Aorta (tissue), 5 donors: ENCODE measurements around the gene GATC. TPM values are rescaled to one million over a fixed set of nuclear protein-coding genes. Genes with fewer than 3 reads are reported as not detected.
"Not testable (repeated sequence)": the region's sequence is repeated elsewhere in the genome, so short reads cannot be mapped to it uniquely, and the experiment has no call there.

Experiments used
- ATAC-seq: fragments of 200-7000 bp; cut with Tn5 transposase; one replicate; pipeline ENCODE4 v1.9.1; 2022; ENCODE audit warnings: moderate library complexity; ENCODE audit not compliant: low FRiP score
- DNase-seq, 2 donors: peaks; one replicate each; pipeline ENCODE4 v3.0.0-alpha.2; 2020
- H3K27ac ChIP-seq, 2 donors: one replicate each; pipeline ENCODE4 v1.5.1; 2013; ENCODE audit warnings: low read length in 2 of 2, mild to moderate bottlenecking in 2 of 2, moderate library complexity in 2 of 2, control low read depth in 1 of 2, inconsistent platforms in 1 of 2, low read depth in 1 of 2
- H3K27me3 ChIP-seq, 2 donors: one replicate each; pipeline ENCODE4 v1.6.1; 2013; ENCODE audit warnings: control low read depth in 1 of 2, low read length in 1 of 2, mild to moderate bottlenecking in 1 of 2, moderate library complexity in 1 of 2; ENCODE audit not compliant: insufficient read depth in 2 of 2, control insufficient read depth in 1 of 2
- H3K36me3 ChIP-seq, 2 donors: one replicate each; pipeline ENCODE4 v1.6.1; 2013; ENCODE audit warnings: control low read depth in 1 of 2, low read length in 1 of 2, mild to moderate bottlenecking in 1 of 2; ENCODE audit not compliant: insufficient read depth in 2 of 2, control insufficient read depth in 1 of 2
- H3K4me1 ChIP-seq, 2 donors: one replicate each; pipeline ENCODE4 v1.6.1; 2013; ENCODE audit warnings: low read length in 2 of 2, control low read depth in 1 of 2, mild to moderate bottlenecking in 1 of 2, moderate library complexity in 1 of 2; ENCODE audit not compliant: insufficient read depth in 2 of 2, control insufficient read depth in 1 of 2
- H3K4me3 ChIP-seq, 2 donors: one replicate each; pipeline ENCODE4 v1.5.1; 2013; ENCODE audit warnings: low read length in 2 of 2, control low read depth in 1 of 2, mild to moderate bottlenecking in 1 of 2
- H3K9me3 ChIP-seq: one replicate; pipeline ENCODE4 v1.6.1; 2013; ENCODE audit warnings: mild to moderate bottlenecking, low read length; ENCODE audit not compliant: control insufficient read depth
- WGBS, 2 donors: extraction: QIAGEN DNeasy Blood & Tissue Kit; methylation state at CpG; one replicate each; pipeline ENCODE4 v1.1.7; 2013; 5-methylcytosine and 5-hydroxymethylcytosine counted together
- intact Hi-C, 2 donors: fragments of 100-400 bp; cut with DNase I; formaldehyde crosslinking; loops; one replicate each; pipeline versions ENCODE4 v1.14.2 to v1.15.0; 2022
- polyA plus RNA-seq, 2 donors: library from polyadenylated mRNA; stranded (reverse); fragments of 200-250 nt; gene quantifications; one replicate each; pipeline ENCODE4 v1.2.3, GENCODE V29; 2013
- total RNA-seq, 2 donors: library from RNA; stranded (reverse); fragmentation: NEBNext Ultra II Directional; extraction: Animal tissue kit (Norgen Biotek cat#: 25700); gene quantifications; one replicate each; pipeline ENCODE4 v1.2.1, GENCODE V29; 2021
- donor health status: healthy with polysubstance abuse.
- donor health status: Bipolar disorder and iron deficiency.
- donor health status: DM: no; HTN: no; CAD: no.
- donor health status: DM: no; HTN: no; CAD: no.
- donor health status: DM: yes; HTN: yes; CAD: no.

GATC gene
- total and polyA plus RNA-seq, 4 donors = 9.8 to 24.5 (median 16.8) TPM

DNA sequence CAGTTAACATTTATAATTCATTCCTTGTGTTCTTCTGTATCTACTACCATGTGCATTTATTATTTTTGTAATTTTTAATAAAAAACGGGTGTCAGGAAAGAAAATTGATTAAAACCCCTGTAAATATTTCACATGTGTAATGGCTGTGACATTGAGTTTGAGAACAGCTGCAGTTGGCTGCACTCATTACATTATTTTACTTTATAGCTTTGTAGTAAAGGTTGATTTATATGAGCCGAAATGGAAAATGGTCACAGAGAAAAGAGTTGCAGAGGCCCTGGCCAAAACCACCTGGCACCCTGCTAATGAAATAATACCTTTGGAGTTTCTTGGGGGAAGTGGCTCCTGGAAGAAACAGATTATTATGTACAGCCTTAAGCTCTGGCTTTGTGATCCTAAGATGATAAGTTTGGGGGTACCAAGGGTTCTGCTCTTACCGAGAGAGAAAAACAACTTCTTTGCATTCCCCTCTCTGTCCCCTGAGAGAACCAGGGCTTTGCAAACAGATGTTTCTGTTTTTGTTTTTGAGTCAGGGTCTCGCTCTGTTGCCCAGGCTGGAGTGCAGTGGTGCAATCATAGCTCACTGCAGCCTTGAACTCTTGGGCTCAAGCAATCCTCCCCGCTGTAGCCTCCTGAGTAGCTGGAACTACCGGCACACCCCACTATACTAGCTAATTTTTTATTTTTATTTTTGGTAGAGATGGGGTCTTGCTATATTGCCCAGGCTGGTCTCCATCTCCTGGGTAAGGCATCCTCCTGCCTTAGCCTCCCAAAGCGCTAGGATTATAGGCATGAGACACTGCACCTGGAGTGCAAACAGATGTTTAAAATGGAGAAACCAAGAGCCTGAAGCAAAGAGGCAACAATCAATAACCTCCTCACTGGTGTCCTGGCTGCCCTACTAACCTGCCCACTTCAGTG, 40.0 kb downstream of the GATC start:
- no peaks in the 10 kb centered on the region for H3K9me3 ChIP-seq
- H3K4me1 ChIP-seq = no peaks in the 10 kb centered on the region
- H3K27ac ChIP-seq = no peak overlapping the region
- ATAC-seq (no peak), DNase-seq (no peak)
- intact Hi-C loops = no loop called here
- 89 to 90% methylated on average over 7 of the region's 7 CpGs for WGBS, 2 donors
- H3K4me3 ChIP-seq = no peak overlapping the region
- no peaks in the 10 kb centered on the region for H3K36me3 ChIP-seq
- H3K27me3 ChIP-seq = no peaks in the 10 kb centered on the region

GRCh38 chr12:120487552-120487951, 41.3 kb downstream of the GATC start:
- DNase-seq, H3K27me3 ChIP-seq, H3K4me1 ChIP-seq, ATAC-seq, H3K4me3 ChIP-seq, H3K9me3 ChIP-seq, H3K36me3 ChIP-seq, intact Hi-C loops, H3K27ac ChIP-seq: not testable (repeated sequence)
- WGBS, 2 donors = 91 to 92% methylated on average over 7 of the region's 7 CpGs

GRCh38 chr12:120488057-120488640, 41.9 kb downstream of the GATC start:
- H3K9me3 ChIP-seq = no peaks in the 10 kb centered on the region
- 76 to 77% methylated on average over 5 of the region's 5 CpGs for WGBS, 2 donors
- ATAC-seq (no peak), DNase-seq (no peak)
- no peaks in the 10 kb centered on the region for H3K4me1 ChIP-seq
- intact Hi-C loops = no loop called here
- H3K36me3 ChIP-seq = no peaks in the 10 kb centered on the region
- no peak overlapping the region for H3K27ac ChIP-seq
- H3K27me3 ChIP-seq = no peaks in the 10 kb centered on the region
- H3K4me3 ChIP-seq = no peak overlapping the region

DNA sequence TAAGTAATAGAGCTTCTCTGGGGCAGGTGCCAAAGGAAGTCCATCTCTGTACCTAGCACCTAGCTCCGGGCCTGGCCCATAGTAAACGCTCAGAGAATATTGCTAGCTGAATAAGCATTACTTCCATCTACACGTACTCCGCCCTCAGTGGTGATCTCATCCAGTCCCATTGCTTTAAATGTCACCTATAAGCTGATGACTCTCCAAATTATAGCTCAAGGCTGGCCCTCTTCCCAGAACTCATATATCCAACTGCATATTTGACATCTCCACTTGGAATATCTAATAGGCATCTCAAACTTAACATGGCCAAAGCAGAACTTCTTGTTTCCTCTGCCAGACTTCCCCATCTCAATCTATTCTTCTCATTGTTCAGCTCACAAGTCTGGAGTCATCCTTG, 42.8 kb downstream of the GATC start:
- Histone ChIP-seq H3K4me1 (no peaks in the 10 kb centered on the region), H3K4me3 (no peak overlapping the region), H3K9me3 (no peaks in the 10 kb centered on the region), H3K27me3 (no peaks in the 10 kb centered on the region), H3K36me3 (no peaks in the 10 kb centered on the region), H3K27ac (no peak overlapping the region)
- WGBS, 2 donors = 91 to 95% methylated on average over 4 of the region's 4 CpGs
- intact Hi-C loops = no loop called here
- no peak for ATAC-seq
- no peak for DNase-seq

- H3K27me3 ChIP-seq = no peaks in the 10 kb centered on the region
- intact Hi-C loops = no loop called here
- H3K27ac ChIP-seq = no peak overlapping the region
- H3K4me1 ChIP-seq = peaks cover 0 to 3% of the 10 kb centered on the region in 2 donors
- ATAC-seq (no peak), DNase-seq (no peak)
- H3K9me3 ChIP-seq = no peaks in the 10 kb centered on the region
- no peaks in the 10 kb centered on the region for H3K36me3 ChIP-seq
- WGBS, 2 donors = 90% methylated on average over 5 of the region's 5 CpGs
- H3K4me3 ChIP-seq = no peak overlapping the region
These were observed 44.1 kb downstream of the GATC start for GRCh38 chr12:120490325-120490724.

DNA sequence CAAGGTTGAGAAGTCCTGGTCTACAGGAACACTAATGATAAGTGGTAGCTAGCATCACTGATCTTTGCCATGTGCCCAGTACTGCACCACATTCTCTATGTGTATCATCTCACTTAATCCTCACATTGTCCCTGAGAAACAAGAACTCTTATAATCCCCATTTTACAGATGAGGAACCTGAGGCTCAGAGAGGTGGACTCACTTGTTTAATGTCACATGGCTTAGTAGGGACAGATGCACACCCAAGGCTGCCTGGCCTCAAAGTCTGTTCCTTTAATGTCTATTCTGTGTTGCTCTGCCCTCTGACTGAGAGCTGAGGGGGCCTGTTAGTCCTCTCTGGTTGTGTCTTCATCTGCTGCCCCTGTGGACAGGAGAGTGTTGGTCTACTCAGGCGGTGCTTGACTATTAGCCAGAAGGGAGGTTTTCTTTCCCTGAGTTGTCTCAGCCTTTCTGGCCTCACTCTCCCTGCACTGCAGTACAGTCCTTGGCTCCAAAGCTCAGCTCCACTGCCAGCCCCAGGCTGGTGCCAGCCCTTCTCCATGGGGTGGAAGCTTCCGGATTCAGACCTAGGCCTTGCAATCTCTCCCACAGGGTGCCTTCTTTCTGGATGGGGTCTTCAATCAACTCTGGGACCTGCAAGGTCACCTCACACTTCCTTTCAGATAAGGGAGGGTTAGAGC, 44.7 kb downstream of the GATC start:
- DNase-seq (peak in 1 of 2 donors; percentile 52), ATAC-seq (no peak)
- Histone ChIP-seq H3K36me3 (no peaks in the 10 kb centered on the region), H3K27ac (peak overlapping the region in 1 of 2 donors; percentile 4), H3K9me3 (no peaks in the 10 kb centered on the region), H3K4me1 (peaks cover 0 to 3% of the 10 kb centered on the region in 2 donors), H3K27me3 (no peaks in the 10 kb centered on the region), H3K4me3 (no peak overlapping the region)
- 2 to 12% methylated on average over 2 of the region's 2 CpGs for WGBS, 2 donors
- intact Hi-C loops = no loop called here

DNA sequence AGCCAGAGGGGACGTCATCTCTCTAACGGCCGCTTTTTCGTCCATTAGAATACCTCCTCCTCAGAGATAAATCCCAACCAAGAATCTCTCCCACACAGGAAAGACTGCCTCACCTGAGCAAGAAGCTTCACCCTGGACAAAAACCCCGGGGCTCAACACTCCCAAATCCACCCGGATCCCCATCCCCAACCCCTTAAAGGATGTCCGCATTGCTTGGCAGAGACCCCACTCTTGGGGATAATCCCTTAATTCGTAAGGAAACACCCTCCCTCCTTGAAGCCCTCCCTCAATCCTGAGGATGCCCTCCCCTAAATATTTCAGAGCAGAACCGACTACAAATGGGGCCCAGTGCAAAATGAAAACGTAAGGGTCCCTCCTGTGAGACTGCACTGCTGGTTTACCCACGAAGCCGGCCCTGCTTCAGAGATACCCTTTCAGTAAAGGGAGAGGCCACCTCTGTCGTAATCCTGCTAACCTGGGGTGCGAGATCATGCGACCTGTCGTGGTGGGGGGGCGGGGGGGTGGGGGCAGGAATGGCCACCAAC, 49.0 kb downstream of the GATC start:
- no peak for DNase-seq
- no peak overlapping the region for H3K27ac ChIP-seq
- peak overlapping the region; percentile 37 to 54 for H3K4me3 ChIP-seq
- 16 to 19% methylated on average over 17 of the region's 17 CpGs for WGBS, 2 donors
- H3K9me3 ChIP-seq = no peaks in the 10 kb centered on the region
- ATAC-seq = no peak
- no peaks in the 10 kb centered on the region for H3K27me3 ChIP-seq
- intact Hi-C loops = loop anchor here (5.0 kb wide), 1 partner anchor 42 kb away; no protein-coding TSS in a partner anchor
- peaks cover 0 to 6% of the 10 kb centered on the region in 2 donors for H3K4me1 ChIP-seq
- no peaks in the 10 kb centered on the region for H3K36me3 ChIP-seq

- H3K36me3 ChIP-seq = no peaks in the 10 kb centered on the region
- peak within 1 kb of the TSS; percentile 77 to 90 for H3K4me3 ChIP-seq
- H3K9me3 ChIP-seq = no peaks in the 10 kb centered on the region
- DNase-seq = peak; percentile 97 to 98
- peaks cover 0 to 6% of the 10 kb centered on the region in 2 donors for H3K4me1 ChIP-seq
- ATAC-seq = peak; percentile 99
- no peaks in the 10 kb centered on the region for H3K27me3 ChIP-seq
- WGBS, 2 donors = 1% methylated on average over 53 of the region's 53 CpGs
- H3K27ac ChIP-seq = peak within 1 kb of the TSS; percentile 31 to 46
- intact Hi-C loops = loop anchor here (5.0 kb wide), 1 partner anchor 41 kb away; no protein-coding TSS in a partner anchor
These were observed 49.6 kb downstream of the GATC start, which contains the start of gene DYNLL1 for GRCh38 chr12:120495731-120496412. TSS of gene DYNLL1 (plus strand) at chr12:120496113. CDS start at chr12:120496422, 309 bp downstream.
